Fibroblast of peridontal ligament (primary cell): ENCODE data around the gene FAM8A1.

Source experiments
- DNase-seq: peaks from one replicate; pipeline ENCODE4 v3.0.0-alpha.2; 2010; ENCODE audit errors: extremely low read depth

Gene FAM8A1

DNA sequence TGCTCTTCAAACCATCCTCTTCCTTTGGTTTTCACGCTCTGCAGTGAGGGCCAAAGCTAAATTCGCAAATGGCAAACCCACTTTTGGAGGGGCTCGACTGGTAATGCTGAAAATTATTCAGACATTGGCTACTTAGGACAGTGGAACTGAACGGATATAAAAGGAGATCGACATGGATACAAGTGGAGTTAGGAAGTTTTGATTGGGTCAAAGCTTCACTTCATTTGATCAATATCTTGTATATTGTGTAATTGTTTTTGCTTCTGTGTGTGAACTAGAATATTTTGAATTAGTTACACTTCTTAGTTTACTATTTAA, 1.2 kb downstream of the FAM8A1 start:
- DNase-seq: peak; percentile 16

DNA sequence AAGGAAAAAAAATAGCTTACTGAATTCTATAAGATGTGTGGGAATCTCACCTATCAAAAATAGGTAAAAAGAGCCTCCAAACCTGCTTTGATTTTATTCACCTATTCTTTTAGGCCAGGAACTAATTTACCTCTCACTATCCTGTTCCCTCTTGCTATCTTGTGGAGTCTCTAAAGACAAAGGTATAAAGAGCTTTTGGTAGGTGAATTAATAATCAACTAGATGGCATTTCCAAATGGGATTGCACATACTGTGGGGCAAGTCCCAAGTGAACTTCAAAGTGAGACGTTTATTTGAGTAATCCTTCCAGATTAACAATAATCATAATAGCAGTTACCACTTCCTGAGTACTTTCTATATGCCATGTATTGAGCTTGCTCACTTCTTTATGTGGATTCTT, 2.8 kb downstream of the FAM8A1 start:
- DNase-seq: no peak

DNA sequence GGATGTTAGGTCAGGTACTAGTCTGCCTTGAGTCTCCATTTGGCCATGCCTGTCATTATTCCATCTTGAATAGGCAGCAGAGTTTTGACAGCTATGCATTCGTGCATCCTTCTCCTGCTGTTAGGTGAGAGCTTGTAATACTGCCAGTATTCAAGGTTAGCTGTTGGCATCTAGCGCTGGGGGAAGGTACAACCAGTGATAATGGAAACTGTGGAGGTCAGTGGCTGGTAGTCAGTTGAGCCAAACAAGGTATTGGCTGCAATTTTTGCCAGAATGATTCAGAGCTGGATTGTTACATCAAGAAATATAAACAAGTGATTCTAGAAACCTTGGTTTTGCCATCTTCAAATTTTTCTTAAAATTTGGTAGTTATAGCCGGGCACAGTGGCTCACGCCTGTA, 6.5 kb downstream of the FAM8A1 start:
- DNase-seq: no peak

DNA sequence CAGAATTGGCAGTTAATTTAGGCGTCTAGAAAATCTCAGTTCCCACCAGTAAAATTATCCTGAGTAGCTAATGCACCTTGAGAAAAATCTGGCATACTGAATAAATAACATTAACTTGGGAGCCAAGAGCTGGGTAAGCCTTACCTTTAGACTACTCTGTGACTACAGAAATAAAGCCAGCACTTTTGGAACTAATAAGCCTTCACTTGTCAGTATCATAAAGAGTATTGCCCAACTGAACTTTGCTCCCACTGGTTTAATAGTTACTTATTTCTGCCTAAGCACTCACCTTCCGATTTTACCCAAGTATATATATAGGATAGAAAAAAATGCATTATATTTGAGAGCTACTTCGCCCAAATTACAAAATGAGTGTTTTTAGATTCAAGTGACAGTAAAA, 10.7 kb downstream of the FAM8A1 start:
- DNase-seq: no peak

DNA sequence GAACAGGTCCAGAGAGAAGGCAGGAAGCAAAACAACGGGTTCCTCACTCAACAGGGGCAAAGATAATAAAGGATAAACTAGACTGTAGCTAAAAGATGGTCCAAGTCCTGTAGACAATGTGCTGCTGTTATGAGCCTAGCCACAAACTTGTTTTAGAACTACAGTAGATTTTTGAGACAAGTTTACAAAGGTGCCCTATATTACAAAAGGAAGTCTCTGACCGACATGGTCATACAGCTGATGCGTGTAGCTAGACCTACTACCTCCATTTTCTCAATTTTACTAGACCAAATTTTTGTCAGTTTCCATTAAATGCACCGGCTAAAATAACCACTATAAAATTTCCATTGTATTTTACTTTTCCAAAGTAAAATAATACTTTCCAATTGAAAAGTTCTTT, 11.9 kb downstream of the FAM8A1 start:
- no peak for DNase-seq

DNA sequence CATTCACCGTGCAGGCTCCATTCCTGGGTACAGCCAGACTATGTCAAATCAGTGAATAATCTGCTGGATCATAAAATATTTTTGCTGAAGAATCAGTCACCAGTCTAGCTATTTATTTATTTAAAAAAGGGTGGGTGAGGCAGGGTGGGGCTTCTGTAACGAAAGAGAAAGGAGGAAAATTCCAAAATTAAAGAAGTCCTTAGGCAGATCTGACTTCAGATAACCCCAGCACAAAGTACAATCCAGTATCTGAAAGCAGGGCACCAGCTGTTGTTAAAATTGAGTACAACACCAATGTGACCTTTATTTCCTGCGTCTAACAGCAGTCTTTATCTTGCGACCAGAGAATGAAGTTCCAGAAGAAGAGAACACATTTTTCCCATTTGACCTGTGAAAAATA, 15.7 kb downstream of the FAM8A1 start:
- DNase-seq: no peak

DNA sequence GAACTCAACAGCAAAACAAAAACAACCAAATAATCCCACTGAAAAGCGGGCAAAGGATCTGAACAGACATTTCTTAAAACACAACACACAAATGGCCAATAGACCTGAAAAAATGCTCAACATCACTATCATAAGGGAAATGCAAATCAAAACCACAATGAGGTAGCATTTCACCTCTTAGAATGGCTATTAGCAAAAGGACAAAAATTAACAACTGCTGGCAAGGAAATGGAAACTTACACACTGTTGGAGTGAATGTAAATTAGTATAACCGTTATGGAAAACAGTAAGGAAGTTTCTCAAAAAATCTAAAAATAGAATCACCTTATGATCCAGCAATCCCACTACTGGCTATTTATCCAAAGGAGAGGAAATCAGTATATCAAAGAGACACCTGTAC, 20.9 kb downstream of the FAM8A1 start:
- DNase-seq: no peak

DNA sequence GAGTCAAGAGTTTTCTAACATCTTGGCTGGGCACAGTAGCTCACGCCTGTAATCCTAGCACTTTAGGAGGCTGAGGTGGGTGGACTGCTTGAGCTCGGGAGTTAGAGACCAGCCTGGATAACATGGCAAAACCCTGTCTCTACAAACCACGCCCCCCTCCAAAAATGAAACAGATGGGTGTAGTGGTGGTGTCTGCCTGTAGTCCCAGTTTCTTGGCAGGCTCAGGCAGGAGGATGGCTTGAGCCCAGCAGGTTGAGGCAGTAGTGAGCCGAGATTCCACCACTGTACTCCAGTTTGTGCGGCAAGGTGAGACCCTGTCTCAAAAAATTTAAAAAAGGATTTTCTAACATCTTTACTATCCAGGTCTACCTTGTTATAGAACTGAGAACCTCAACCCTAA, 22.0 kb downstream of the FAM8A1 start:
- no peak for DNase-seq

DNA sequence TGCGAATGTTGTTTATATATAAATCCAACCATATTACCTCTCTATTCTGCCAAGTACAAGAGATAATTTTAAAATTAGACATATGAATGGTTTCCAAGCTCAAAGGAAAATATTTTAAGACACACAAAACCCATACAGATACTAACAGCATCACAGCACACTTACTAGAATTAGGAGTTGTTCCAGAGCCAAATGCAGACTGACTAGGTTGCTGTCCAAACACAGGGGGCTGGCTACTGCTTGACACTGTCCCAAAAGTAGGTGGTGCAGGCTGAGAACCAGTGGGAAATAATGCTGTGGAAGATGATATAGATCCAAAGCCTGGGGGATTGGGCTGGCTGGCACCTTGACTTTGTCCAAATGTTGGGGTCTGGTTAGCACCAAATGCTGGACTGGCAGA, 24.3 kb downstream of the FAM8A1 start:
- no peak for DNase-seq

DNA sequence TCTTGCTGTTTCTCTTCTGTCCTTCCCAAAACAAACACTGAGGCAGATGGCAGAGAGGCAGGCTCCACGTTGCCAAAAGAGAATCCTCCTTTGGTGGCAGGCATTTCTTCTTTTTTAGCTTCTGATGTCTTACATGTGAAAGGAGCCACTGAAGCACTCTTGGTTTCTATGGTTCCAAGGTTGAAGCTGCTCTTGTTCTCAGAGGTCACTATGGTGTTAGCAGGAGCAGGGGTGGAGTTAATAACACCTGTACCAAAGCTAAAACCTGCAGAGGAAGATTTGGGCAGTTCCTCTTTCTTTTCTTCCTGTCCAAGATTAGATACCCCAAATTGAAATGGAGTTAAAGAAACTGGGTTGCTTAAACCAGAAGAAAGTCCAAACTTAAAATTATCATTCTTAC, 28.8 kb downstream of the FAM8A1 start:
- DNase-seq: no peak

DNA sequence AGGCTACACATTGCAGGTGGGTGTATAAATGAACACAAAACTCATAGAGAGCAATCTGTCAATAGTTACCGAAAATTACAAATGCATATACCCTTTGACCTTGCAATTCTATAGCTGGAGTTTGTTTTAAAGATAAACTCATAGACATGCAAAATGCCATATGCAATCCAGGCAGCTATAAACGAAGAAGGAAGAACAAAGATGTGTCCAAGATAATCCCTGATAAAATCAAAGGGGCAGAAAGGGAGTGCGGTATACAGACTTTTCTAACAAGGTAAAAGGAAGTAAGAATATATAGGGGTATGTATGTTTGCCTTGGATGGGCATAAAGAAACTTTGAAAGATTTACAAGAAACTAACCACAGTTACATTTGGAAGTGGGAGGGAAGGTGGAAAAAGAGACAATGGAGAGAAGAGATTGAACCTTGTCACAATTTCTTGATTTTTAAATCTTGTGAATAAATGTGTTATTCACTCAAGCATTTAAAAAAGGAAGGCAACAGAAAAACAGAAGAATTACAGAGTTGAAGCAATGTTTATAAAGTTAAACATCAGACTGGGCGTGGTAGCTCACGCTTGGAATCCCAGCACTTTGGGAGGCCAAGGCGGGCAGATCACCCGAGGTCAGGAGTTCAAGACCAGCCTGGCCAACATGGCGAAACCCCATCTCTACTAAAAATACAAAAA, 29.9 kb downstream of the FAM8A1 start:
- no peak for DNase-seq

DNA sequence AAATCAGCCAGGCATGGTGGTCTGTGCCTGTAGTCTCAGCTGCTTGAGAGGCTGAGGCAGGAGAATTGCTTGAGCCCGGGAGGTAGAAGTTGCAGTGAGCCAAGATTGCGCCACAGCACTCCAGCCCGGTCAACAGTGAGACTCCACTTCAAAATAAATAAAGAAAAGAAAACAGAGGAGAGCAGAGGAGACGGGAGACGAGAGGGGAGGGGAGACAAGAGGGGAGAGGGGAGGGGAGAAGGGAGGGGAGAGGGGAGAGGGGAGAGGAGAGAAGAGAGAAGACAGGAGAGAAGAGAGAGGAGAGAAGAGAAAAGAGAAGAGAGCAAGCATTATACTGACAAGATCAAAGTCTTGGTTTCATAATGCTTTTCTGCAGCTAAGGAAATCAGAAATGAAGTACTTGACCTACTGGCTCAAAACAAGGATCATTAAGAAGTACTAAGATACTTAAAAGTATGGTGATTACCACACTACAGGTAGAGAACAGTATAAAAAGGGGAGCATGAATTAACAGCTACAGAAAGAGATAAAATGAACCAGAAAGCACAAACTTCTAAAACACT, 30.5 kb downstream of the FAM8A1 start:
- DNase-seq: peak; percentile 23

DNA sequence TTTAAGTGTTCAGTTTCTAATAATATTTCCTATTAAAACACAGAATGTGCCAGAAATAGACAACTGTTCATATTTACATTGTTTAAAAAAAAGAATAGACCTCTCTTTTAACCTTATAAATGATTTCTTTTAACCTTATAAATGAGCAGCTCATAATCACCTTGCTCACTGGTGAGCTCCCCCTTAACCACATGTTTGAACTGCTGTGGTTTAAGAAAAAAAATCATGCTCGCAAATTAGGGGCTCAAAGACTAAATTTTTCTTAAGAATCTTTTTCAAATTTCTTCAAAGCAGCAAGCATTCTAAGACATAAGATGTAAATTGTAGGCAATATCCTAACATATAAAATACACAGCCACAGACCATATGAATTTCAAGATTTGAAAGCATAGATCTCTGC, 32.8 kb downstream of the FAM8A1 start:
- DNase-seq: no peak

DNA sequence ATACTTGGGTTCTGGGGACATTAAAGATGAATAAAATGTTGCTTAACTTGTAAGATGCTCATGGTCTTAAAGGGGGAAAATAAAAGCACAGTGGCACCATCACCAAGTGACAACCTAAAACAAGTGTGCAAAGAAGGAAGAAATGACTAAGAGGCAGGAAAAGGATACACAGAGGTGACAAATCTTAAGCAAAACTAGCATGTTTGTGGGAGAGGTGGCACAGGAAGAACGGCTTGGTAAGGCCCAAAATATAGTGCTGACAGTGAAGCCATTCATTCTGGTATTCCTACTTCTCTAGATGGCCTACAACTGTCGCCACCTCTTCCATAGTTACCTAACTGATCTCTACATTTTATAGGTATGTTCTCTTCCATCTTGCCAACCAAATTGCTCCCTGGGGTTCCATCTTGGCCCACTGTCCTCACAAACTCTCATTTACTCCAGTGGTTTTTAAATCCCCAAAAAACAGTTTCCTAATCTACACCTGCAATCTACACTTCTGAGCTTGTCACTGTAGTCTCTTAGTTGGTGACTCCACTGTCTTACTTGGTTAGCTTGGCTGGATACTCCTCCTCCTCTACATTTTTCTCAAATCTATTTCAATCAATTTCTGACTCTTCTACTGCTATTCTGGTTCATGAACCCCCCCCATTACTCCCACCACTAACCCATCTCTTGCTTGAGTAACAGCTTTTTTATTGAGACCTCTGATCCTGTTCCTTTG, 33.5 kb downstream of the FAM8A1 start:
- DNase-seq: no peak

DNA sequence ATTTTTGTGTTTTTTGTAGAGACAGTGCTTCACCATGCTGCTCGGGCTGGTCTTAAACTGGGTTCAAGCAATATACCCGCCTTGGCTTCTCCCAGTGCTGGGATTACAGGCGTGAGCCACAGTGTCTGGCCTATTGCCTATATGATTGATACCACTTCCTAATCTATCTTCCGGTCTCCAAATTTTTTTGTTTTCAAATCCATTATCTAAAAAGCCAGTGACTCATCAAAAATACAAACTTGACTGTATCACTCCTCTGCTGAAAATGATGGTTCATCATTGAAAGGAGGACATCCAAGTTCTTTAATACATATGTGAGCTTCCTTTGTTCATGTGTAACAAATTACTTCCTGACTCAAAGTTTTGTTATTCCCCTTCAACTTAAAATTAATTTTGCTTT, 35.5 kb downstream of the FAM8A1 start:
- DNase-seq: no peak

DNA sequence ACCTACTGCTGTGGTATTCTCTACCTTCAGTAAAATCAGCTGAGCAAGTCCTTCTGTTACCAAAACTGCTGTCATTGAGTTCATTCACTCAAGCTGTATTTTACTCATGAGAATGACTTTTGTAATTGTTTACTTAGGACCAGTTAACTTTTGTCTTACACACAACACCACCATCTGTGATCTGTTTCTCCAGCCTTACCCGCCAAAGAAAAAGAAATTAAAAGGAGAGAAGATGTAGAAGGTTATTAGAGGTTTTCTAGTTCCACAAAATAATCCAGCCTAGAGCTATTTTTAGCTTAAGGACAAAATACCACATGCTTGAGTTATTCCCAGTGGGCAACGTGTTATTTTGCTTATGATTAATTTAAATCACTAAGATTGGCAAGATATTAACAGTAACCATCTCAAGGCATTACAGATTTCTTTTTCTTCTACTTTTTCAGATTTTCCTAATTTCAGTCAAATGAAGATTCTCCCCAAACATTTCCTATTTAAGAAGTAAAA, 38.2 kb downstream of the FAM8A1 start:
- peak; percentile 19 for DNase-seq

DNA sequence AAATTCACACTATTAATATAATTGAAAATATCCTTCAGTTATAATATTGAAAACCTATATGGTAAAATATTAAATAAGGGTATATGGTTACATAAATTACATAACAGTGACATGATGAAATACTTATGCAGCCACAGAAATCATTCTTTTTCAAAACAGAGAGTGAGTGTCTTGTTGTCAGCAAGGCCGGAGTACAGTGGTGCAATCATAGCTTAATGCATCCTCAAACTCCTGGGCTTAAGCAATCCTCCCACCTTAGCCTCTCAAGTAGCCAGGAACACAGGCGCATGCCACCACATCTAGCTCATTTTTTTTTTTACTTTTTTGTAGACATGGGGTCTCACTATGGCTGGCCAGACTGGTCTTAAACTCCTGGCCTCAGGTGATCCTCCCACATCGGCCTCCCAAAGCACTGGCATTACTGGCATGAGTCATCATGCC, 40.4 kb downstream of the FAM8A1 start:
- DNase-seq: peak; percentile 67

DNA sequence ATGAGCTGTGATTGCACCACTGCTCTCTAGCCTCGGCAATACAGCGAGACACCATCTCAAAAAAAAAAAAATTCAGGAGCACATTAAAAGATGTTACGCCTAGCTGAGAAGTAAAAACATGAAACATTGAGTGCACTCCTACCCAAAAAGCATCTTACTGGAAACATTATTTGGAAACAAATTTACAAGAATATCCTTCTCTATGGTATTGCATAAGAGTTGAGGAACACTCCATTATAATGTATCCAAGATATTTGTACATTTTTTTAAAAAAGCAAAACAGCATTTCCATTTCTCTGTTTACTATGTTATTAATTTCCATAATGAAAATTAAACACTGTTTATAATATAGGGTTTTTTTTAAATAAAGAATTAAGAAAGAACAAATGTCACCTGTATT, 48.6 kb downstream of the FAM8A1 start:
- DNase-seq: no peak

DNA sequence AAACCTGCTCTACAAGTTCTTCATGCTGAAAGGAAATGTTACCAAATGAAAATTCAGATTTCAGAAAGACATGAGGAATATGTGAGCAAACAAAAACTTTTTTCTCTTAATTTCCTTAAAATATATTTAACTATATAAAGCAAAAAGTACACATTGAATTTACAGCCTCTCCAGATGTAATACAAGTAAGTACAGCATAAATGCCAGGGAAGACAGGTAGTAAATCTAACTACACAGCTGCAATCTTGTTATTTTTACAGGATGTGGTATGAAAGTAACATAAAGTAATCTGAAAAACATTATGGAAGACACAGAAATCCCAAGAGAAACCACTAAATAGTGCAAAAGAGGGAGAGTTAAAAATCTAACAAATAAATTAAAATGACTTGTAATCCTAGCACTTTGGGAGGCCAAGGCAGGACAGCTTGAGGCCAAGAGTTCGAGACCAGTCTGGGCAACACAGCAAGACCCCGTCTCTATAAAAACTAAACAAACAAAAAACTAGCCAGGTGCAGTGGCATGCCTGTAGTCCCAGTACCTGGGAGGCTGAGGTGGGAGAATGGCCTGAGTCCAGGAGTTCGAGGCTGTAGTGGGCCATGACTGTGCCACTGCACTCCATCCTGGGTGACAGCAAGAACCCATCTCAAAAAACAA, 50.7 kb downstream of the FAM8A1 start:
- DNase-seq: no peak

DNA sequence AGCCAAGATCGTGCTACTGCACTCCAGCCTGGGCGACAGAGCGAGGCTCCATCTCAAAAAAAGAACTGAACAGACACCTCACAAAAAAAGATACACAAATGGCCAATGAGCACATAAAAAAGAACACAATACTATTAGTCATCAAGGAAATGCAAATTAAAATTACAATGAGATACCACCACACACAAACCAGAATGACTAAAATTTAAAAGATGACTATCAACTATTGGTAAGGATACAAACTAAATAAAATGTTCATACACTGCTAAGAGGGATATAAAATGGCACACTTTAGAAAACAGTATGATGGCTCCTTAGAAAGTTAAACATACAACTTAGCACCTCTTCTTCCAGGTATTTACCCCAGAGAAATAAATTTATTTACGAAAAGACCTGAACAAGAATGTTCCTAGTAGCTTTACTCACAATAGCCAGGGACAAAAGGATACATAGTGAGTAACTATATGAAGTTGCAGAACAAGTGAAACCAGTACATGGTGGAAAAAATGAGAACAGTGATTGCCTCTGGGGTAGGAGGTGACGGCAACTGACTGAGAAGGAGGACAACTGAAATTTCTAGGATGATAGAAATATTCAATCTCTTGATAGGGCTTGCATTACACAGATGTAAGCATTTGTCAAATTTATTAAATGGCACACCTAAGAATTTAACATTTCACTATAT, 53.2 kb downstream of the FAM8A1 start:
- DNase-seq: no peak

DNA sequence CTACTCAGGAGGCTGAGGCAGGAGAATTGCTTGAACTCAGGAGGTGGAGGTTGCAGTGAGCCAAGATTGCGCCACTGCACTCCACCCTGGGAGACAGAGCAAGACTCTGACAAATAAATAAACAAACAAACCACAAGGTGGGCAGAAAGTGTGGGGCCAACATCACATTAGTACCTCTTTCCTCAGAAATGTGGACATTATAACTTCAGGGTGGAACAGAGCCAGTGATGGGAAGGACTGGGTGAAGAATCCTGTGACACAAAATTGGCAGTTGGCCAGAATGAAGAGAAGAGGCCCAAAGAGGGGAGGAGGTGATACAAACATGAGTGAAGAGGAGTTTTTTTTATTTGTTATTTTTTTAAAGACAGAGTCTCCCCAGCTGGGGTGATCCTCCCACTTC, 56.0 kb downstream of the FAM8A1 start:
- DNase-seq: no peak

DNA sequence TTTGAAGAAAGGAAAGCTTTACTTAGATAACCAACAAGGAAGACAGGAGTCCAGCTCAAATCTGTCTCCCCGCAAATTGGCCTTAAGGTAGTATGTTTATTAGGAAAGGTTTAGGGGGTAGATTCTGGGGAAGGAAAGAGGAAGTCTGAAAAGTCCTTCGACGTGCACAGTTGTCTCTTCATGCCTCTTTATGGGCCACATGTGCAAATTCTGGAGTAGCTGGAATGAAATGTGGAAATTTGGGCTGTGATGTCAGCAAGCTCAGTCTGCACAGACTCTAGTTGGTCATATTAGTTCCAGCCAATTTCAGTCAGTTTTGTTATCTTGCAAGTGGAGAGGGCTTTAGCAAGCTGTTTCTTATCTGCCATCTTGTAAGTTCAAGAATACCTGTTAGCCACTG, 56.5 kb downstream of the FAM8A1 start:
- DNase-seq: peak; percentile 24
